HTERT RPE-1 (cell line): ENCODE measurements around the gene C1orf167.

Experiments
- in situ Hi-C: fragments of 300-500 bp; cut with MboI; formaldehyde crosslinking; loops from 4 replicates; pipeline ENCODE4 v1.14.3; 2020; ENCODE audit warnings: low sequenced_read_pairs

The C1orf167 gene

GRCh38 chr1:11782127-11782708 lies 20.2 kb downstream of the C1orf167 start:
- in situ Hi-C loops, result no loop called here

GRCh38 chr1:11783556-11783955 lies 21.6 kb downstream of the C1orf167 start:
- in situ Hi-C loops, result no loop called here

- in situ Hi-C loops, result no loop called here
Observed at GRCh38 chr1:11784256-11784992, 22.4 kb downstream of the C1orf167 start.

- in situ Hi-C loops, result no loop called here
Observed at GRCh38 chr1:11784993-11785769, 23.2 kb downstream of the C1orf167 start.

GRCh38 chr1:11786168-11786567 lies 24.2 kb downstream of the C1orf167 start:
- in situ Hi-C loops, result no loop called here

- in situ Hi-C loops, result no loop called here
Observed at GRCh38 chr1:11787251-11787803, 25.3 kb downstream of the C1orf167 start.

GRCh38 chr1:11787804-11788436 lies 25.9 kb downstream of the C1orf167 start:
- in situ Hi-C loops, result no loop called here

GRCh38 chr1:11788549-11789053 lies 26.6 kb downstream of the C1orf167 start:
- in situ Hi-C loops, result no loop called here

GRCh38 chr1:11789126-11790067 lies 27.4 kb downstream of the C1orf167 start:
- in situ Hi-C loops, result no loop called here

- in situ Hi-C loops, result no loop called here
Observed at GRCh38 chr1:11790101-11790879, 28.3 kb downstream of the C1orf167 start.

GRCh38 chr1:11790880-11791715 lies 29.1 kb downstream of the C1orf167 start:
- in situ Hi-C loops, result no loop called here

GRCh38 chr1:11792106-11792505 lies 30.1 kb downstream of the C1orf167 start:
- in situ Hi-C loops, result no loop called here

- in situ Hi-C loops, result no loop called here
Observed at GRCh38 chr1:11793819-11794218, 31.8 kb downstream of the C1orf167 start.

GRCh38 chr1:11794446-11795237 lies 32.6 kb downstream of the C1orf167 start:
- in situ Hi-C loops, result no loop called here

GRCh38 chr1:11795238-11795890 lies 33.4 kb downstream of the C1orf167 start:
- in situ Hi-C loops, result no loop called here

GRCh38 chr1:11796036-11796828 lies 34.2 kb downstream of the C1orf167 start:
- in situ Hi-C loops, result no loop called here
